ENCODE measurements around the gene ETHE1.

GRCh38 chr19:43489310-43489709 lies 37.7 kb downstream of the ETHE1 start:
- TF ChIP-seq HMGXB4 (CRISPR knock-in tag; IDR thresholded peaks at IDR 0.05; ENCODE audit: borderline replicate concordance) (no peak), JUNB (IDR thresholded peaks at IDR 0.05) (no peak), CTCF (IDR thresholded peaks at IDR 0.05) (no peak), EP300 (IDR thresholded peaks at IDR 0.05) (no peak)
